CD4-positive, alpha-beta T cell treated with Interleukin-12 subunit alpha and Interleukin-12 subunit beta, for 1 hour (primary cell): ENCODE data around the gene FBXO31.
"Not testable (repeated sequence)": the region's sequence is repeated elsewhere in the genome, so short reads cannot be mapped to it uniquely, and the experiment has no call there.

Experiments used
- DNase-seq: peaks from one replicate; pipeline ENCODE4 v3.0.0-alpha.2; 2020

Gene FBXO31

GRCh38 chr16:87411375-87412271 lies 28.0 kb upstream of the FBXO31 start:
- no peak for DNase-seq

GRCh38 chr16:87410968-87411367 lies 27.4 kb upstream of the FBXO31 start:
- no peak for DNase-seq

GRCh38 chr16:87410530-87410929 lies 27.0 kb upstream of the FBXO31 start:
- no peak for DNase-seq

- DNase-seq, result no peak
Measured at GRCh38 chr16:87409781-87410180, 26.2 kb upstream of the FBXO31 start.

- DNase-seq, result no peak
Measured at GRCh38 chr16:87409153-87409552, 25.6 kb upstream of the FBXO31 start.

GRCh38 chr16:87407511-87408112 lies 24.0 kb upstream of the FBXO31 start:
- peak; percentile 18 for DNase-seq

- no peak for DNase-seq
Measured at GRCh38 chr16:87406495-87407088, 23.0 kb upstream of the FBXO31 start.

- no peak for DNase-seq
Measured at GRCh38 chr16:87404764-87405625, 21.4 kb upstream of the FBXO31 start.

- DNase-seq, result no peak
Measured at GRCh38 chr16:87395181-87395842, 11.7 kb upstream of the FBXO31 start.

- DNase-seq, result no peak
Measured at GRCh38 chr16:87393680-87394055, 10.1 kb upstream of the FBXO31 start.

GRCh38 chr16:87392821-87393679 lies 9.5 kb upstream of the FBXO31 start:
- peak; percentile 38 for DNase-seq

- peak; percentile 99 for DNase-seq
Measured at GRCh38 chr16:87391950-87392820, 8.6 kb upstream of the FBXO31 start, which contains the start of gene MAP1LC3B. Gene MAP1LC3B (plus strand): TSS chr16:87392336. CDS start chr16:87392428, 92 bp downstream.

GRCh38 chr16:87391324-87391949 lies 7.9 kb upstream of the FBXO31 start:
- no peak for DNase-seq

- DNase-seq, result no peak
Measured at GRCh38 chr16:87390641-87391323, 7.2 kb upstream of the FBXO31 start.

- DNase-seq, result not testable (repeated sequence)
Measured at GRCh38 chr16:87389914-87390313, 6.3 kb upstream of the FBXO31 start.

GRCh38 chr16:87389245-87389644 lies 5.7 kb upstream of the FBXO31 start:
- no peak for DNase-seq

- no peak for DNase-seq
Measured at GRCh38 chr16:87388818-87389134, 5.2 kb upstream of the FBXO31 start.

- DNase-seq, result peak; percentile 94
Measured at GRCh38 chr16:87387942-87388817, 4.6 kb upstream of the FBXO31 start.

GRCh38 chr16:87384875-87385167 lies 1.2 kb upstream of the FBXO31 start:
- DNase-seq, result not testable (repeated sequence)
